ENCODE data around the gene MTRR.
A peak's percentile ranks its signal among the peaks of the same experiment; 100 is the strongest.
"Not testable (repeated sequence)": the region's sequence is repeated elsewhere in the genome, so short reads cannot be mapped to it uniquely, and the experiment has no call there.

Gene MTRR

DNA sequence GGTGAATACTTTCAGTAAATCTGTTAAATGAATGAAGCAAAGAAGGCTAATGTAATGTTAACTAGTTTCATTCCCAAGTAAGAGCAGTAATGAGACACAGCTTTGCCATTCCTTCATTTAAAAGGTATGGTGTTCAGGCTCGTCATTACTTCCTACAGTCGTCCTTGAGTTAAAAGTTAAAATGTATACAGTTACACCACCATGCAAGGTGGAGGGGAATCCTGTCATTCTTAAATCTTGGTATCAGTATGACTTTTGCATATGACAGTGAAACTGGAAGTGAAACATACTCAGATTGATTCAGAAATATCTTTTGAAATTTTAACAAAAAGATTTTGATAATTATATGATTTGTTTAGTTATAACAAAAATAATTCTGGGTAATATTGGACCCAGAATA lies 25.9 kb downstream of the MTRR start:
- no peak for DNase-seq

DNA sequence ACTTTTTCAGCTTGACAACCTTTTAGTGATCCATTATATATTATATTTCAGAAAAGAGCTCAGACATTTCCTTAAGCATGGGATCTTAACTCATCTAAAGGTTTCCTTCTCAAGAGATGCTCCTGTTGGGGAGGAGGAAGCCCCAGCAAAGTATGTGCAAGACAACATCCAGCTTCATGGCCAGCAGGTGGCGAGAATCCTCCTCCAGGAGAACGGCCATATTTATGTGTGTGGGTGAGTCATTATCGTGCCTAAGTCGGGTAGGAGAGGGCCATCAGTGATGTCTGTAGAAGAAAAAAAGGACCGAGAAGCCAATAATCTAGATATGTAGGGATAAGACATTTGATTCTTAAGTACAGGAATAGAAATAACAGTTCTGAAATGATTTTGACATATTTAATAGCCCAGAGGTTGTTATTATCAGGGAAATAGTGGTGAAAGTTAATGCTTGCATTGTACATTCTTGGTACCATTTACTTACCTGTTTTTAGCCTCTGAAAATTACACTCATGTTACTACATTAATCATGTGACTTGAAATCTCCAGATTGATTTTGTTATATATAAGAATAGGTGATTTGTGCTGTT lies 28.2 kb downstream of the MTRR start:
- DNase-seq: no peak

DNA sequence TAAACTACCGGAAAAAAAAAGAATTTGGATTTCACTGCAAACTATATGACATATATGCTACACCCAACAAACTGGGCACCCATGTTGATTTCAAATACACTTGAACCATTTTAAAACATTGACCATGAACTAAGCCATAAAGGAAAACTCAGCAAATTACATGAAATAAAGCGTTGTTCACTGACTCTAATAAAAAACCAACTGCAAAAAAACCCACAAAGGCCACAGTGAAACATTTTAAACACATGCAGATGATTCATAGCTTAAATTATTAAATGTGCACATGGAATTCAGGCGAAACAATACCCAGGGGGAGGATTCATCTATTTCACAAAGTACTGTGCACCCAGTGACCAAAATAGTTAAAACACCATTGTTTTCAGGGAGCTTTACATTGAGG lies 33.3 kb downstream of the MTRR start:
- DNase-seq: no peak

DNA sequence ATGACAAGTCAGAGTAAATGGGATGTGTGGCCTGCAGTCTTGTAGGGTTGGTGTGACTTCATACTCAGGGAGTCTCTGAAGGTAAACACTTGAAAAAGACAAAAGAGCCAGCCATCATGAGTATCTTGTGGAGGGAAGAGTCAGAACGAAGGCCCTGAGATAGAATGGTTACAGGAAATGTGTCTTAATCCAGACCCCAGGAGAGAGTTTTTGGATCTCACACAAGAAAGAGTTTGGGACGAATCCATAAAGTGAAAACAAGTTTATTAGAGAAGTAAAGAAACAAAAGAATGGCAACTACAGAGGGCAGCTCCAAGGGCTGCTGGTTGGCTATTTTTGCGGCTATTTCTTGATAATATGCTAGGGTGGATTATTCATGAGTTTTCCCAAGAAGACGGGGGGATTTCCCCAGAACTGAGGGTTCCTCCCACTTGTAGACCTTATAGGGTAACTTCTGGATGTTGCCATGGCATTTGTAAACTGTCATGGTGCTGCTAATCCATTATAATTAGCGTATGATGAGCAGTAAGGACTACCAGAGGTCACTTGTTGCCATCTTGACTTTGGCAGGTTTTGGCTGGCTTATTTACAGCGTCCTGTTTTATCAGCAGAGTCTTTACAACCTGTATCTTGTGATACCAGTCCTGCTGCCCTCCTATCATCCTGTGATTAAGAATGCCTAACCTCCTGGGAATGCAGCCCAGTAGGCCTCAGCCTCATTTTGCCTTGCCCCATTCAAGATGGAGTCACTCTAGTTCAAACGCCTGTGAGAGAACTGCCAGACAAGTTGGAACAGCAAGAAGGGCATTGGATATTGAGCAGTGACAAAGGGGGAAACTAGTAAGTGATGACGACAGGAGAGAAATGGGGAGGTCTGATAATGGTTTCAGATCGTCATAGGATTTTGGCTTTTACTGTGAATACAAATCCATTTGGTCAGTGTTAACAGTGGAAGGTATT lies 34.0 kb downstream of the MTRR start:
- no peak for DNase-seq

GRCh38 chr5:7904170-7904569 lies 35.2 kb downstream of the MTRR start:
- no peak for DNase-seq

DNA sequence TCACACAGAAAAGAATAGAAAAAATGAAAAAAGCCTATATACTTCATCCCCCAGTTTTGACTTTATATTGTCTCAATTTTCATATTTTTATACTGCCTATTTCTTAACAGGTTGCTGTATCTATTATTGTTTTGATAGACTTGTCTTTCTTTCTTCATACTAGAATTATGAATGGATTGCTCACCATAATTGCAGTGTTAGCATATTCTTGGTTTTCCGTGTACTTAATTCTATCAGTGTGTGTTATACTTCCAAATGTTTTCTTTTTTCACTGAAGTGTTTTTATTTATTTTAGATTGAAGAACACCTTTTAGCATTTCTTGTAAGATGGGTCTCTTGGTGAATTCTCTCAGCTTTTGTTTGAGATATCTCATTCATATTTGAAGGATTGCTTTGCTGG lies 38.7 kb downstream of the MTRR start:
- DNase-seq: no peak

- no peak for DNase-seq
Measured at GRCh38 chr5:7908317-7908716, 39.4 kb downstream of the MTRR start.

- DNase-seq: no peak
Measured at GRCh38 chr5:7910738-7911428, 41.9 kb downstream of the MTRR start.

- DNase-seq: not testable (repeated sequence)
Measured at GRCh38 chr5:7911429-7911771, 42.5 kb downstream of the MTRR start.

GRCh38 chr5:7916171-7916804 lies 47.3 kb downstream of the MTRR start:
- no peak for DNase-seq

GRCh38 chr5:7917130-7918123 lies 48.5 kb downstream of the MTRR start:
- DNase-seq: no peak

- DNase-seq: no peak
Measured at GRCh38 chr5:7925961-7926695, 57.2 kb downstream of the MTRR start.

GRCh38 chr5:7926720-7927119 lies 57.8 kb downstream of the MTRR start:
- DNase-seq: no peak

DNA sequence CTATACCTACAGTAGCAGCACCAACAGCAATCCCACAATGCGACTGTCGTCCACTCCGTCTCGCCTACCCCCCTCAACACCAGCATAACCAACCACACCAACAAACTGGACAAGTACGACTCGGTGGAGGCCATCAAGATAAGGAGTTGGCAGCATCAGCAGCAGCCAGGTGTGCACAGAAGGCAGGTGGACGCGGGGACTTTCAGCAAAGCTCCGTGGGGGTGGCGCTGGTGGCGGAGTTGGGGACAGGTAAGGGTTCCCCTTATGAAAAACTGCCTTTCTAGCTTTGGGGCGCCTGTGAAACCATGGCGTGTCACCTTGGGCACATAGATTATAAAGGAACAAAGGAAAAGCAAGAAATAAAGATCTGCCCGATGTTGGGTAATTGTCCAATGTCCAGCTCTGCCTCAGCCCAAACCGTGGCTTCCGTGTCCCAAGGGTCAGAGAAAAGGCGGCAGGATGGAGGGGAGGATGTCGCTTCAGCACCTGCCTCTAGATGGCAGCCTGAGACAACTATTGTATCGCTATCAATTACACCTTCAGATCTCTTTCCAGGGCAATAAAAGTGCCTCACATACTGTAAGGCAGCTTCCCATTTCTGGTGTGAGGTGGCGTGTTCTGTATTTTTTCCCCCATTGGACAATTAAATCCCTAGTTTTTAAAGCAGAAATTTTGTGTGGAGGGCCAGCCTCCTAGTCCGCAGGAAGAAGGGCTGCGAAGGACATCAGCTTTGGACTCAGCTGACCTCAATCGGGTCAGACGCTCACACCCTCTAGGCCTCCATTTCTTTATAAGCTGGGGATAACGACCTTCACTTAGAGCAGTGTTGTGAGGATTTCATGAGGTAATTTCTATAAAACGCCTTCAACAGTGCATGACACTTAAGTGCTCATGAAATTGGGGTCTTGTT lies 58.8 kb downstream of the MTRR start:
- DNase-seq: peak in 34 of 56 donors; percentile 3 to 61 (median 17)

- DNase-seq: no peak
Measured at GRCh38 chr5:7930011-7930410, 61.1 kb downstream of the MTRR start.

DNA sequence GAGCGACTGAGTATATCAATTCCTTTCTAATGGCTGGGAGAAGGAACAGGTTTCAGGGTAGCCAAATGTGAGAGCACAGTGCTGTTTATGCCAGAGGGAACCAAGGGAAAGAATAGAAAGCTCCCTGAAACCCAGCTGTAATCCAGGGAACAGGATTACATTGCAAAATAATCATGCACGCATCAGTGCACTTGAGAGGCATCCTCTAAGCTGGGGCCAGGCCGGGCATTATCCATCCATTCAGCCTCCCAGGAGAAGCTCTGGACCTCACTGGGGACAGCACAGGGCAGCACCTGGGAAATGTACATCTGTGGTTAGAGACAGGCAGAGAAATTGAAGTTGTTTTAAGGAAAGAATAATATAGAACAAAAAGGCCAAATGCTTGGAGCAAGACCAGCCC lies 72.7 kb downstream of the MTRR start:
- DNase-seq: no peak

- DNase-seq: no peak
Measured at GRCh38 chr5:7947301-7947700, 78.4 kb downstream of the MTRR start.
